Neural progenitor cell (in vitro differentiated cells): ENCODE data around the gene S1PR2. TPM values are rescaled to one million over a fixed set of nuclear protein-coding genes. Genes with fewer than 3 reads are reported as not detected.

Experiments
- DNase-seq: peaks from one replicate; pipeline ENCODE4 v3.0.0-alpha.2; 2016; ENCODE audit warnings: low spot score
- H2AFZ ChIP-seq: fragments of 200-600 bp; sonication (generic); replicated peaks from 2 replicates; pipeline ENCODE4 v1.6.1; 2016; ENCODE audit warnings: antibody characterized with exemption
- H3F3A ChIP-seq: fragments of 200-600 bp; sonication (generic); 2 replicates; pipeline ENCODE4 v1.6.1; 2016; ENCODE audit warnings: antibody characterized with exemption, low read depth
- H3K27ac ChIP-seq: fragments of 200-600 bp; sonication (generic); 2 replicates; pipeline ENCODE4 v1.5.1; 2016; ENCODE audit warnings: mild to moderate bottlenecking
- H3K27me3 ChIP-seq: fragments of 200-600 bp; sonication (generic); 2 replicates; pipeline ENCODE4 v1.6.1; 2016; ENCODE audit warnings: mild to moderate bottlenecking, moderate library complexity
- H3K36me3 ChIP-seq: fragments of 200-600 bp; sonication (generic); 2 replicates; pipeline ENCODE4 v1.5.1; 2016
- H3K4me1 ChIP-seq: fragments of 200-600 bp; sonication (generic); 2 replicates; pipeline ENCODE4 v1.6.1; 2016; ENCODE audit warnings: mixed run types
- H3K4me2 ChIP-seq: fragments of 200-600 bp; sonication (generic); 2 replicates; pipeline ENCODE4 v1.6.1; 2016
- H3K4me3 ChIP-seq: fragments of 200-600 bp; sonication (generic); 2 replicates; pipeline ENCODE4 v1.5.1; 2016
- H3K79me2 ChIP-seq: fragments of 200-600 bp; sonication (generic); 2 replicates; pipeline ENCODE4 v1.6.1; 2016; ENCODE audit warnings: low read depth
- H3K9ac ChIP-seq: fragments of 200-600 bp; sonication (generic); 2 replicates; pipeline ENCODE4 v1.6.1; 2016
- H3K9me3 ChIP-seq: fragments of 200-600 bp; sonication (generic); 2 replicates; pipeline ENCODE4 v1.5.1; 2016; ENCODE audit warnings: low read depth
- H4K20me1 ChIP-seq: fragments of 200-600 bp; sonication (generic); 2 replicates; pipeline ENCODE4 v1.6.1; 2016; ENCODE audit warnings: low read depth
- H3K27ac Mint-ChIP-seq: 3 replicates; pipeline ENCODE4 v1.8.0; 2021; ENCODE audit warnings: mixed read lengths
- H3K27me3 Mint-ChIP-seq: 2 replicates; pipeline ENCODE4 v1.8.0; 2022; ENCODE audit warnings: low read depth, mild to moderate bottlenecking, inconsistent platforms, moderate library complexity, mixed read lengths; ENCODE audit not compliant: insufficient read depth
- H3K36me3 Mint-ChIP-seq: 3 replicates; pipeline ENCODE4 v1.8.0; 2021; ENCODE audit warnings: mixed read lengths
- H3K4me1 Mint-ChIP-seq: 3 replicates; pipeline ENCODE4 v1.8.0; 2021; ENCODE audit warnings: mixed read lengths
- H3K4me3 Mint-ChIP-seq: 3 replicates; pipeline ENCODE4 v1.8.0; 2021; ENCODE audit warnings: mild to moderate bottlenecking, moderate library complexity, mixed read lengths
- H3K9me3 Mint-ChIP-seq: 3 replicates; pipeline ENCODE4 v1.8.0; 2020; ENCODE audit warnings: mixed read lengths
- EZH2 ChIP-seq: fragments of 200-600 bp; sonication (generic); IDR thresholded peaks from 2 replicates; pipeline ENCODE4 v1.6.1; 2017; ENCODE audit warnings: antibody characterized with exemption, mild to moderate bottlenecking, moderate library complexity
- EZH2phosphoT487 ChIP-seq: fragments of 200-600 bp; sonication (generic); IDR thresholded peaks from 2 replicates; pipeline ENCODE4 v1.6.1; 2017; ENCODE audit warnings: antibody characterized with exemption
- total RNA-seq: library from RNA; depleted of rRNA; stranded (reverse); fragments of >200 nt; gene quantifications from 2 replicates; pipeline ENCODE4 v1.2.3, GENCODE V29; 2015; ENCODE audit warnings: low replicate concordance
- TF ChIP-seq, protein P1 (sequence below): fragments of 200-600 bp; sonication (generic); IDR thresholded peaks from 2 replicates; pipeline ENCODE4 v1.5.1; 2017; ENCODE audit warnings: antibody characterized with exemption, mild to moderate bottlenecking

The S1PR2 gene
- total RNA-seq, 1 donor from 2014 or later = 8.5 TPM

DNA sequence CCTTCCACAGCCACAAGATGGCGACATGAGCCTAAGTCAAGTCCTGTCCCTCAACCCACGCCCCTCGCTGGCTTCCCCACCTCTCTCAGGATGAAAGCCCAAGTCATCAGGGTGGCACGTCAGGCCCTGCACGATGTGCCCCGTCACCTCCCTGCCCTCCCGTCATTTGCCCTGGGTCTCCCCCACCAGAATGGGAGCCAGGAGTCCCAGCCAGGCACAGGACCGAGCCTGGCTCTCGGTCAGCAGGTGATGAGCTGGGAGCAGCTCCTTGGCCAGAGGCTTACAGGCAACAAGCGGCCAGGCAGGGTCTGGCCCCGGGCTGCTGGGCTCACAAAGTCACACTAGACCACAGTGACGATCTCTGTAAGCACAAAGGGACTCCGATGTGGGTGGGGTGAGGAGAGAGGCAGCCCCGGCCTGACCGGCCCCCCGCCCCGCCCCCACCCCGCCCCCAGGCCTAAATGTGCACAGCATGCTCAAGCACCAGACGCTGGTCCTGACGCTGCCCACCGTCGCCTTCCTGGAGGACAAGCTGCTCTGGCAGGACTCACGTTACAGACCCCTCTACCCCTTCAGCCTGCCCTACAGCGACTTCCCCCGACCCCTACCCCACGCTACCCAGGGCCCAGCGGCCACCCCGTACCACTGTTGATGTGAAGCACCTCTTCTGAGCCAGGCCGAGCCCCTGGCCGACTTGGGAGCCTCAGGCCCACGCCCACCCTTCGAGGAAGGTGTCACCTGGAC, 28.2 kb upstream of the S1PR2 start:
- Histone ChIP-seq H3K79me2 (no peaks in the 10 kb centered on the region), H3F3A (peaks cover 5% of the 10 kb centered on the region), H3K4me2 (no peak overlapping the region), H3K27me3 (no peaks in the 10 kb centered on the region), H3K9me3 (no peaks in the 10 kb centered on the region), H3K9ac (no peak overlapping the region), H3K4me1 (no peaks in the 10 kb centered on the region), H2AFZ (no peak overlapping the region), H4K20me1 (no peaks in the 10 kb centered on the region), H3K36me3 (no peaks in the 10 kb centered on the region), H3K27ac (no peak overlapping the region), H3K4me3 (no peak overlapping the region)
- TF ChIP-seq EZH2phosphoT487 = no peak
- TF ChIP-seq, protein P1, sequence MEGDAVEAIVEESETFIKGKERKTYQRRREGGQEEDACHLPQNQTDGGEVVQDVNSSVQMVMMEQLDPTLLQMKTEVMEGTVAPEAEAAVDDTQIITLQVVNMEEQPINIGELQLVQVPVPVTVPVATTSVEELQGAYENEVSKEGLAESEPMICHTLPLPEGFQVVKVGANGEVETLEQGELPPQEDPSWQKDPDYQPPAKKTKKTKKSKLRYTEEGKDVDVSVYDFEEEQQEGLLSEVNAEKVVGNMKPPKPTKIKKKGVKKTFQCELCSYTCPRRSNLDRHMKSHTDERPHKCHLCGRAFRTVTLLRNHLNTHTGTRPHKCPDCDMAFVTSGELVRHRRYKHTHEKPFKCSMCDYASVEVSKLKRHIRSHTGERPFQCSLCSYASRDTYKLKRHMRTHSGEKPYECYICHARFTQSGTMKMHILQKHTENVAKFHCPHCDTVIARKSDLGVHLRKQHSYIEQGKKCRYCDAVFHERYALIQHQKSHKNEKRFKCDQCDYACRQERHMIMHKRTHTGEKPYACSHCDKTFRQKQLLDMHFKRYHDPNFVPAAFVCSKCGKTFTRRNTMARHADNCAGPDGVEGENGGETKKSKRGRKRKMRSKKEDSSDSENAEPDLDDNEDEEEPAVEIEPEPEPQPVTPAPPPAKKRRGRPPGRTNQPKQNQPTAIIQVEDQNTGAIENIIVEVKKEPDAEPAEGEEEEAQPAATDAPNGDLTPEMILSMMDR = peak; percentile 68
- no peak for TF ChIP-seq EZH2
- Mint-ChIP-seq H3K27ac (no peak overlapping the region), H3K4me1 (no peaks in the 10 kb centered on the region), H3K4me3 (no peak overlapping the region), H3K36me3 (peaks cover 13% of the 10 kb centered on the region), H3K9me3 (no peaks in the 10 kb centered on the region), H3K27me3 (peaks cover 5% of the 10 kb centered on the region)
- DNase-seq = peak; percentile 93

DNA sequence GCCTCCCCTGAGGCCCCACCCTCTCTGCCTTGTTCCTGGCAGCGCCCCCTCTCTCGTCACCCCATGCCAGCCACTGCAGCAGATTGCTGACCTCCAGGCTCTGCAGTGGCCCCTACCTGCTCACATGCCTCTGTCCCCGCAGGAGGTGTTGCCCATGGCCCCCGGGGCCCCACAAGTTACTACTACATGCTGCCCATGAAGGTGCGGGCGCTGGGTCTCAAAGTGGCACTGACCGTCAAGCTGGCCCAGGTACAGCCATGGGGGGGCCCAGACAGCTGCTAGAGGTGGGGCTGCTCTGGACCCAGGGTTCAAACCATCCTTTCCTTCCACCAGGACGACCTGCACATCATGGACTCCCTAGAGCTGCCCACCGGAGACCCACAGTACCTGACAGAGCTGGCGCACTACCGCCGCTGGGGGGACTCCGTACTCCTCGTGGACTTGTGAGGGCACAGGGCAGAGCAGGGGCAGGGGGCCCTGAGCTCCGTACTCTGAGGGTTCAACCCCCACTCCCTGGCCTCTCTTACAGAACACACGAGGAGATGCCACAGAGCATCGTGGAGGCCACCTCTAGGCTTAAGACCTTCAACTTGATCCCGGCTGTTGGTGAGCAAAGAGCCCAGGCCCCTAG, 27.1 kb upstream of the S1PR2 start:
- Mint-ChIP-seq H3K4me1 (no peaks in the 10 kb centered on the region), H3K36me3 (peaks cover 17% of the 10 kb centered on the region), H3K27ac (no peak overlapping the region), H3K27me3 (peaks cover 8% of the 10 kb centered on the region), H3K4me3 (no peak overlapping the region), H3K9me3 (no peaks in the 10 kb centered on the region)
- no peaks in the 10 kb centered on the region for H3K9me3 ChIP-seq
- no peaks in the 10 kb centered on the region for H3K79me2 ChIP-seq
- H3K27me3 ChIP-seq = no peaks in the 10 kb centered on the region
- H3K4me1 ChIP-seq = no peaks in the 10 kb centered on the region
- H3K4me3 ChIP-seq = no peak overlapping the region
- no peak overlapping the region for H3K4me2 ChIP-seq
- H3K36me3 ChIP-seq = no peaks in the 10 kb centered on the region
- DNase-seq = no peak
- no peak overlapping the region for H3K27ac ChIP-seq
- H3F3A ChIP-seq = peaks cover 5% of the 10 kb centered on the region
- H3K9ac ChIP-seq = no peak overlapping the region
- TF ChIP-seq, protein P1 = no peak
- TF ChIP-seq EZH2phosphoT487 (no peak), EZH2 (no peak)
- no peak overlapping the region for H2AFZ ChIP-seq
- no peaks in the 10 kb centered on the region for H4K20me1 ChIP-seq

DNA sequence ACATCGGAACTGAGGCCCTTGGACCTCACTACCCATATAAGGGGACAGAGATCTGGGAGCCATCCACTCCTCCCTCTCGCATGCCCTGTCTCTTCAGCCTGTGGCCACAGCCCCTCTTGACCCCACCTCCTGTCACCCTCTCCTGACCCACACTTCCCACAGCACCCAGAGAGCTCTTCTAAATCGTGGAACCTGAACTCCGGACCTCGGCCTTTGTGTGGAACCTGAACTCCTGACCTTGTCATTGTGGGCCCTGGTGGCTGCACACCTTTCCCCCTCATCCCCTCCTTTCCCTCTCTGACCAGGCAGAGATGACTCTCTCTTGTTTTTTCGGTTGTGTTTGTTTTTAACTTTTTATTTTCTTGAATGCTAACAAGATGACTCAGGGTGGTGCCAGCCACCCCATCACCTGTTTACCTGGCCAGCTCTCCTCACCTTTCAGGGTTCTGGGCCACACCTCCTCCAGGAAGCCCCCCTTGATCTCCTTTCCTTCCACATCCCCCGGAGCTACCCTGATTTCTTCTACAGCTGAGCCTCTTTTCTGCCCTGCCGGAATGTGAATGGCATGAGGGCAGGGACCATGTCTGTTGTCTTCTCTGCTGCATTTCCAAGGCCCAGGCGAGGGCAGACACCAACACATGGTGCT, 26.0 kb upstream of the S1PR2 start:
- no peak overlapping the region for H3K4me3 Mint-ChIP-seq
- TF ChIP-seq EZH2 (no peak), EZH2phosphoT487 (no peak)
- TF ChIP-seq, protein P1 = no peak
- peaks cover 5% of the 10 kb centered on the region for H3K4me1 Mint-ChIP-seq
- Histone ChIP-seq H3K9me3 (no peaks in the 10 kb centered on the region), H3K4me1 (peaks cover 6% of the 10 kb centered on the region), H3K4me2 (no peak overlapping the region), H3F3A (peaks cover 5% of the 10 kb centered on the region), H3K27me3 (no peaks in the 10 kb centered on the region), H3K36me3 (no peaks in the 10 kb centered on the region), H2AFZ (no peak overlapping the region), H3K4me3 (no peak overlapping the region), H3K79me2 (peaks cover 7% of the 10 kb centered on the region), H3K9ac (no peak overlapping the region), H3K27ac (no peak overlapping the region), H4K20me1 (no peaks in the 10 kb centered on the region)
- H3K27ac Mint-ChIP-seq = no peak overlapping the region
- DNase-seq = no peak
- H3K36me3 Mint-ChIP-seq = peaks cover 17% of the 10 kb centered on the region
- H3K9me3 Mint-ChIP-seq = no peaks in the 10 kb centered on the region
- H3K27me3 Mint-ChIP-seq = peaks cover 10% of the 10 kb centered on the region
